ENCODE measurements around the gene FAM111A. TPM values are rescaled to one million over a fixed set of nuclear protein-coding genes. Genes with fewer than 3 reads are reported as not detected.
A peak's percentile ranks its signal among the peaks of the same experiment; 100 is the strongest.

The FAM111A gene
- total RNA-seq, 4 donors from 2014 or later, result 2.0 to 7.0 (median 3.7) TPM

- no peaks in the 10 kb centered on the region for H3K9me3 ChIP-seq
- H3K27me3 ChIP-seq, result peaks cover 0 to 10% (median 4%) of the 10 kb centered on the region in 3 donors
- no peak overlapping the region for H3K4me3 ChIP-seq
- in situ Hi-C loops (cut with MboI; ENCODE audit: low sequenced_read_pairs in 4 of 4), result no loop called here
- ATAC-seq, result no peak
- no peak for DNase-seq
- no peaks in the 10 kb centered on the region for H3K36me3 ChIP-seq
- TF ChIP-seq CTCF (IDR thresholded peaks at IDR 0.05 in 4 of 5, conservative IDR thresholded peaks at IDR 0.05 in 1 of 5) (no peak), POLR2A (IDR thresholded peaks at IDR 0.05) (no peak)
- H3K27ac ChIP-seq, result no peak overlapping the region
- H3K4me1 ChIP-seq, result no peaks in the 10 kb centered on the region
- intact Hi-C loops (cut with DNase I; ENCODE audit: low total_unique reads), result no loop called here
Observed at GRCh38 chr11:59184691-59185339, 42.2 kb downstream of the FAM111A start.

DNA sequence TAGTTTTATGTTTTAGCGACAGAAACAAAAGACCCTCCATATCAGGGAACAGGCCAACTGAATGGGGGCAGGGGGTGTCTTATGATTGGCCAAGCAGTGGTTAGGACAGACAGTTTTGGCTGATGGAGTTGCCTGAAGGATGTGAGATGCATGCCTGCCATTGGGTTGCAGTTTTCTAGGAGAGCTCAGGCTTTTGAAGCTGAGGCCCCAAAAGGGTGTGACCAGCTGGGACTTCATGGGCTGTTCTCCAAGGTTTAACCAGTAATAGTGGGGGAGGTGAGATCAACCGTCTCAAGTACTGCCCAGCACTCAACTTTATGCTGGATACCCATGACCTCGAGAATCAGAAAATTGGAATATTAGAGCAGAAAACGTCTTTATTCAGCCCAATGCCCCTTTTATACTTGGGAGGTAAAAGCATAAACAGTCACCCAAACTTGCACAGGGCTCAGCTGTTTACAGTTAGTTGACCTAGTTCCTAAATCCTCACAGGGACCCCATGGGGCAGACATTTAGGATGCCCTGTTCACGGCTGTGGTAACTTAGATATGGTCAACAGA is 42.8 kb downstream of the FAM111A start:
- Histone ChIP-seq H3K9me3 (no peaks in the 10 kb centered on the region), H3K4me1 (no peaks in the 10 kb centered on the region), H3K27ac (no peak overlapping the region), H3K36me3 (no peaks in the 10 kb centered on the region), H3K4me3 (no peak overlapping the region), H3K27me3 (peaks cover 0 to 10% (median 4%) of the 10 kb centered on the region in 3 donors)
- TF ChIP-seq POLR2A (IDR thresholded peaks at IDR 0.05) (no peak), CTCF (IDR thresholded peaks at IDR 0.05 in 4 of 5, conservative IDR thresholded peaks at IDR 0.05 in 1 of 5) (no peak)
- intact Hi-C loops (cut with DNase I; ENCODE audit: low total_unique reads), result no loop called here
- in situ Hi-C loops (cut with MboI; ENCODE audit: low sequenced_read_pairs in 4 of 4), result no loop called here
- ATAC-seq (no peak), DNase-seq (no peak)

DNA sequence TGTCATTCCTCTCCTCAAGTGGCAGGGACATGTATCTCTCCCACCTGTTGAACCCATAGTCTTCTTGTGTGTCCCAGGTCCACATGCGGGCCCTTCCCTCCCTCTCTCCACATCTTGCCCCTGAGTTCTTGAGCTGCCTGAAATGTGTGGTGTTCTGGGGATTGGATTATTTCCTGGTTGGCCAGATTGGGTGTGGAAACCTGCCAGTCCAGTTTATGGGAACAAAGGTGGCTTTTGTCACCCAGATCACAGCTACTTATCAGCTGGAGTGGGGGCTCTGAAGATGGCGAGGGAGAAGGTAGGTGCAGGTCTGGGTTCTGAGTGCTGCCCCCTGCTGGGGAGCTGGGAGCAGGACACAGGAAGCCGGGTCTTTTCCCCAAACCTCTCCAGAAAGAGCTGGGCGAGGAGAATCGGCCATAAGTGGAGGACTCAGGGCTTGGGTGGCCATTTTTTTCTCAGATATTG is 43.5 kb downstream of the FAM111A start:
- no peaks in the 10 kb centered on the region for H3K9me3 ChIP-seq
- peaks cover 0 to 10% (median 4%) of the 10 kb centered on the region in 3 donors for H3K27me3 ChIP-seq
- ATAC-seq (no peak), DNase-seq (no peak)
- TF ChIP-seq POLR2A (IDR thresholded peaks at IDR 0.05) (no peak), CTCF (IDR thresholded peaks at IDR 0.05 in 4 of 5, conservative IDR thresholded peaks at IDR 0.05 in 1 of 5) (peak in 2 of 5 experiments; percentile 25 to 28)
- in situ Hi-C loops (cut with MboI; ENCODE audit: low sequenced_read_pairs in 4 of 4), result no loop called here
- H3K4me3 ChIP-seq, result no peak overlapping the region
- no peaks in the 10 kb centered on the region for H3K36me3 ChIP-seq
- no peaks in the 10 kb centered on the region for H3K4me1 ChIP-seq
- H3K27ac ChIP-seq, result no peak overlapping the region
- intact Hi-C loops (cut with DNase I; ENCODE audit: low total_unique reads), result no loop called here

- in situ Hi-C loops (cut with MboI; ENCODE audit: low sequenced_read_pairs in 4 of 4), result no loop called here
- ATAC-seq, result no peak
- no peak overlapping the region for H3K27ac ChIP-seq
Observed at GRCh38 chr11:59187035-59187434, 44.4 kb downstream of the FAM111A start.

More at GRCh38 chr11:59187035-59187434, 44.4 kb downstream of the FAM111A start:
- Histone ChIP-seq H3K36me3 (no peaks in the 10 kb centered on the region), H3K4me1 (no peaks in the 10 kb centered on the region), H3K9me3 (no peaks in the 10 kb centered on the region), H3K27me3 (peaks cover 0 to 10% (median 4%) of the 10 kb centered on the region in 3 donors), H3K4me3 (no peak overlapping the region)
- intact Hi-C loops (cut with DNase I; ENCODE audit: low total_unique reads), result no loop called here
- no peak for TF ChIP-seq CTCF (IDR thresholded peaks at IDR 0.05 in 4 of 5, conservative IDR thresholded peaks at IDR 0.05 in 1 of 5)
- TF ChIP-seq POLR2A (IDR thresholded peaks at IDR 0.05), result no peak
- no peak for DNase-seq
